DND-41 (cell line): Measurements from ENCODE around the gene NR4A1.

Experiments used
- ATAC-seq: fragments of 200-7000 bp; cut with Tn5 transposase; 3 replicates; pipeline ENCODE4 v1.9.1; 2021; ENCODE audit warnings: low read depth; ENCODE audit not compliant: insufficient read depth
- DNase-seq: peaks from one replicate; pipeline ENCODE4 v3.0.0-alpha.2; 2020
- H2AFZ ChIP-seq: 2 replicates; pipeline ENCODE4 v1.6.0; 2012; ENCODE audit warnings: low read depth, low read length
- H3K27ac ChIP-seq: 2 replicates; pipeline ENCODE4 v1.5.1; 2012; ENCODE audit warnings: low read length, inconsistent platforms
- H3K27me3 ChIP-seq: fragments of 200-600 bp; sonication (generic); 2 replicates; pipeline ENCODE4 v1.6.0; 2012; ENCODE audit warnings: low read length, mild to moderate bottlenecking, inconsistent platforms; ENCODE audit not compliant: insufficient read depth, poor library complexity
- H3K36me3 ChIP-seq: 2 replicates; pipeline ENCODE4 v1.5.1; 2012; ENCODE audit warnings: low read length, inconsistent platforms; ENCODE audit not compliant: insufficient read depth
- H3K4me1 ChIP-seq: 2 replicates; pipeline ENCODE4 v1.5.1; 2012; ENCODE audit warnings: mild to moderate bottlenecking, low read length; ENCODE audit not compliant: insufficient read depth
- H3K4me2 ChIP-seq: 2 replicates; pipeline ENCODE4 v1.6.0; 2012; ENCODE audit warnings: mild to moderate bottlenecking, moderate library complexity, low read length, inconsistent platforms; ENCODE audit not compliant: insufficient read depth
- H3K4me3 ChIP-seq, 2 experiments: fragments of 200-600 bp in 1 of 2; shearing (Covaris generic) in 1 of 2; 2 replicates each; pipeline ENCODE4 v1.5.1; 2012 to 2016; ENCODE audit warnings: inconsistent platforms in 2 of 2, low read length in 2 of 2, mild to moderate bottlenecking in 2 of 2, low read depth in 1 of 2, moderate library complexity in 1 of 2
- H3K79me2 ChIP-seq: 2 replicates; pipeline ENCODE4 v1.6.0; 2012; ENCODE audit warnings: low read length, inconsistent platforms; ENCODE audit not compliant: insufficient read depth
- H3K9ac ChIP-seq: 2 replicates; pipeline ENCODE4 v1.6.0; 2012; ENCODE audit warnings: low read depth, mild to moderate bottlenecking, inconsistent platforms, low read length, moderate library complexity
- H3K9me3 ChIP-seq: 2 replicates; pipeline ENCODE4 v1.5.1; 2012; ENCODE audit warnings: low read length, moderate library complexity, mild to moderate bottlenecking, inconsistent platforms; ENCODE audit not compliant: insufficient read depth, severe bottlenecking
- H4K20me1 ChIP-seq: 2 replicates; pipeline ENCODE4 v1.6.0; 2012; ENCODE audit warnings: low read length; ENCODE audit not compliant: insufficient read depth
- EZH2 ChIP-seq: IDR thresholded peaks from 3 replicates; pipeline ENCODE4 v1.6.1; 2012; ENCODE audit warnings: borderline replicate concordance, low read depth, mild to moderate bottlenecking, moderate library complexity, low read length, inconsistent platforms; ENCODE audit not compliant: severe bottlenecking
- TF ChIP-seq, protein P1 (sequence below): IDR thresholded peaks from 2 replicates; pipeline ENCODE4 v1.5.1; 2012; ENCODE audit warnings: borderline replicate concordance, low read length, moderate library complexity, mild to moderate bottlenecking; ENCODE audit not compliant: poor library complexity, severe bottlenecking; ENCODE audit errors: extremely low read depth

The NR4A1 gene

GRCh38 chr12:52080403-52081251 lies 29.4 kb downstream of the NR4A1 start:
- DNase-seq (no peak), ATAC-seq (no peak; the same call in 2 of the 3 replicates)
- peaks cover 31% of the 10 kb centered on the region for H4K20me1 ChIP-seq
- peaks cover 29% of the 10 kb centered on the region for H3K4me1 ChIP-seq
- peak overlapping the region; percentile 9; the same call in 1 of the 2 replicates for H3K9ac ChIP-seq
- peak overlapping the region; percentile 64 for H3K27ac ChIP-seq
- peaks cover 26% of the 10 kb centered on the region for H3K36me3 ChIP-seq
- TF ChIP-seq, protein P1, sequence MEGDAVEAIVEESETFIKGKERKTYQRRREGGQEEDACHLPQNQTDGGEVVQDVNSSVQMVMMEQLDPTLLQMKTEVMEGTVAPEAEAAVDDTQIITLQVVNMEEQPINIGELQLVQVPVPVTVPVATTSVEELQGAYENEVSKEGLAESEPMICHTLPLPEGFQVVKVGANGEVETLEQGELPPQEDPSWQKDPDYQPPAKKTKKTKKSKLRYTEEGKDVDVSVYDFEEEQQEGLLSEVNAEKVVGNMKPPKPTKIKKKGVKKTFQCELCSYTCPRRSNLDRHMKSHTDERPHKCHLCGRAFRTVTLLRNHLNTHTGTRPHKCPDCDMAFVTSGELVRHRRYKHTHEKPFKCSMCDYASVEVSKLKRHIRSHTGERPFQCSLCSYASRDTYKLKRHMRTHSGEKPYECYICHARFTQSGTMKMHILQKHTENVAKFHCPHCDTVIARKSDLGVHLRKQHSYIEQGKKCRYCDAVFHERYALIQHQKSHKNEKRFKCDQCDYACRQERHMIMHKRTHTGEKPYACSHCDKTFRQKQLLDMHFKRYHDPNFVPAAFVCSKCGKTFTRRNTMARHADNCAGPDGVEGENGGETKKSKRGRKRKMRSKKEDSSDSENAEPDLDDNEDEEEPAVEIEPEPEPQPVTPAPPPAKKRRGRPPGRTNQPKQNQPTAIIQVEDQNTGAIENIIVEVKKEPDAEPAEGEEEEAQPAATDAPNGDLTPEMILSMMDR: no peak
- no peaks in the 10 kb centered on the region for H3K79me2 ChIP-seq
- no peaks in the 10 kb centered on the region for H3K9me3 ChIP-seq
- H3K4me2 ChIP-seq: peak overlapping the region; percentile 23; the same call in 1 of the 2 replicates
- no peak overlapping the region for H3K4me3 ChIP-seq
- no peaks in the 10 kb centered on the region for H3K27me3 ChIP-seq
- H2AFZ ChIP-seq: no peak overlapping the region

DNA sequence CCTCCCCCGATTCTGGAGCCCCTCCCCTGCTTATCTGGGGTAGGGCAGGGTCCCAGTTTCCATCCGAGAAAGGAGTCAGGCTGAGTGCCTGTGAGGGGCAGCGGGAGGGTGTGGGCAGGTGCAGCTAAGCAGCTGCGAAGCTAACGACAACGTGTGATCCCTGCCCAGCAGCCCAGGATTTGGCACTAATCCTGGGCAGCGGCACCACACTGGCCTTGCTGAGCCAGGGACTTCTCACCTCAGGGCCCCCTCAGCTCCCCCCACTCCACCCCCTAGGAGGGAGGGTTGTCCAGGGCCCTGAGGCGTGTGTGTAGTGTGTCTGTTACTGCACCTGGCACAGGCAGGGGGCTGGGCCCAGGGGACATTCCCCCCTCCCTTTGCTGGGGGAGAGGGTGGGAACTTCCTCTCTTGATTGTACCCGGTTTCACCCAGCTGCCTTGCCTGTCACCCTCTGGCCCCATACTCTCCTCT lies 30.1 kb downstream of the NR4A1 start:
- H4K20me1 ChIP-seq: peaks cover 27% of the 10 kb centered on the region
- peak overlapping the region; percentile 64 for H3K27ac ChIP-seq
- H3K36me3 ChIP-seq: peaks cover 20% of the 10 kb centered on the region
- DNase-seq (peak; percentile 84), ATAC-seq (peak; percentile 88)
- no peak overlapping the region for H2AFZ ChIP-seq
- peak overlapping the region; percentile 9; the same call in 1 of the 2 replicates for H3K9ac ChIP-seq
- H3K4me2 ChIP-seq: peak overlapping the region; percentile 23
- H3K27me3 ChIP-seq: no peaks in the 10 kb centered on the region
- H3K4me1 ChIP-seq: peaks cover 29% of the 10 kb centered on the region
- TF ChIP-seq, protein P1: no peak
- no peak for TF ChIP-seq EZH2
- no peaks in the 10 kb centered on the region for H3K79me2 ChIP-seq
- no peak overlapping the region for H3K4me3 ChIP-seq
- no peaks in the 10 kb centered on the region for H3K9me3 ChIP-seq

- TF ChIP-seq, protein P1: no peak
- TF ChIP-seq EZH2: no peak
- no peaks in the 10 kb centered on the region for H3K9me3 ChIP-seq
- peak overlapping the region; percentile 64; the same call in 1 of the 2 replicates for H3K27ac ChIP-seq
- no peak overlapping the region for H3K4me3 ChIP-seq
- H3K4me1 ChIP-seq: peaks cover 29% of the 10 kb centered on the region
- H3K9ac ChIP-seq: no peak overlapping the region
- H3K4me2 ChIP-seq: peak overlapping the region; percentile 23; the same call in 1 of the 2 replicates
- DNase-seq (no peak), ATAC-seq (no peak)
- peaks cover 12% of the 10 kb centered on the region for H3K36me3 ChIP-seq
- H4K20me1 ChIP-seq: peaks cover 19% of the 10 kb centered on the region
- peaks cover 2% of the 10 kb centered on the region for H3K27me3 ChIP-seq
- H3K79me2 ChIP-seq: no peaks in the 10 kb centered on the region
- no peak overlapping the region for H2AFZ ChIP-seq
Measured at GRCh38 chr12:52082026-52082668, 30.9 kb downstream of the NR4A1 start.
